Hematopoietic multipotent progenitor cell treated with erythropoietin and hydrocortisone succinate and interleukin-3 and kit ligand, for 15 days (in vitro differentiated cells): ENCODE results near the gene KRT10.
"Not testable (repeated sequence)": the region's sequence is repeated elsewhere in the genome, so short reads cannot be mapped to it uniquely, and the experiment has no call there.

Experiments used
- DNase-seq: peaks from one replicate; pipeline ENCODE4 v3.0.0-alpha.2; 2015; ENCODE audit warnings: low spot score

The KRT10 gene

DNA sequence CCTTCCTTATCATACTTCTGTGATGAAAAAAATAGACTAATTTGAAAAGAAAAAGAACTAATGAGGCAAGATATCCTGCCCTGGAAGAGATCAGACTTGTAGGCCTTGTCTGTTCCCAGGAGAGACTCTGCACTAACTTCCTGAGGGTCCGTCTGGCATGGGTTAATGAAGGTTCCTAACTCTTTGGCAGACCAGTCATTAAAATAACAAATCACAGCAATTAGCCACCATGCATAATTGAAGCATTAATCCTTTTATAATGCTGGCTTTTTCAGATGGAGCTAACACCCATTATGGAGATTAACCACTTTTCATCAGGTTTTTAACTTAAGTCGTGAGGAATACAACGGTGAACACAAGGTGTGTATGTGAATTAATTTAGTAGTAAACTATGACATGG, 10.4 kb upstream of the KRT10 start:
- no peak for DNase-seq

DNA sequence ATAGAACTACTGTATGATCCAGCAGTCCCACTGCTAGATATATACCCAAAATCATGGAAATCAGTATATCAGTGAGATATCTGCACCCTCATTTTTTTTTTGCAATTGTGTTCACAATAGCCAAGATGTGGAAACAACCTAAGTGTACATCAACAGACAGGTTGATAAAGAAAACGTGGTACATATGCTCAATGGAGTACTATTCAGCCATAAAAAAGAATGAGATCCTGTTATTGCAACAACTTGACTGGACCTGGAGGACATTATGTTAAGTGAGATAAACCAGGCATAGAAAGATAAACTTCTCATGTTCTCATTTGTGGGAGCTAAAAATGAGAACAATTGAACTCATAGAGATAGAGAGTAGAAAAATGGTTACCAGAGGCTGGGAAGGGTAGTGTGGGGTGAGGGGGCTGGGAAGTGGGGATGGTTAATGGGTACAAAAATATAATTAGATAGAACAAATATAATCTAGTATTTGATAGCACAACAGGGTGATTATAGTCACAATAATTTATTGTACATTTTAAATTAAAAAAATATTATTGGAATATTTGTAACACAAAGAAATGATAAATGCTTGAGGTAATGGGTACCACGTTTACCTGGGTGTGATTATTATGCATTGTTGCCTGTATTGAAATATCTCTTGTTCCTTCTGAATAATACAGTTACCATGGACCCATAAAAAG, 7.8 kb upstream of the KRT10 start:
- no peak for DNase-seq

DNA sequence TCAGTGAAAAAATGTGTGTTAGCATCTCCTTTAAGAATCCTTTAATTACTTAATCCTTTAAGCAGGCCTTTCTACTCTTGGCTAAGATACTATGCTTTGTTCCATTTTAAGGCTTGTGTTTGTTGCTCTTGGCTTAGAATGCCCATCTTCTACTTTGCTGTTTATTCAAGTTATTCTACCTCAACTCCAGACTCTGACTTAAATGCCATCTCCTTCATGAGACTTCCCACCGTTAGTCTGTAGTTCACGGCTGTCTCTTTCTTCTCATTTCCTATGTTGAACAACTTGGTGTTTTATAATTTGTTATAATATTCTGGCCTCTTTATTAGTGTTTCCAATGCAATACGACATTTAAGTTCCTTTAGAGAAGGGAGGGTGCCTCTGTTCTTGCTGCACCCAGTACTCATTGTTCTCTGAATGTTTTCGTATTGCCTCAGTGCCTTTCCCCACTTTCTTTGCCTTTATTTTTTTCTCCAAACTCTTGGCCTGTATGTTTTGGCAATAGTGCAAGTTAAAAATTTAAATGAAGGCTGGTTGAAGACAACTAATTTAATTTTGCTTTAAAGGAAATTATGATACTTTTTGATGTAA, 6.1 kb upstream of the KRT10 start:
- DNase-seq, result no peak

DNA sequence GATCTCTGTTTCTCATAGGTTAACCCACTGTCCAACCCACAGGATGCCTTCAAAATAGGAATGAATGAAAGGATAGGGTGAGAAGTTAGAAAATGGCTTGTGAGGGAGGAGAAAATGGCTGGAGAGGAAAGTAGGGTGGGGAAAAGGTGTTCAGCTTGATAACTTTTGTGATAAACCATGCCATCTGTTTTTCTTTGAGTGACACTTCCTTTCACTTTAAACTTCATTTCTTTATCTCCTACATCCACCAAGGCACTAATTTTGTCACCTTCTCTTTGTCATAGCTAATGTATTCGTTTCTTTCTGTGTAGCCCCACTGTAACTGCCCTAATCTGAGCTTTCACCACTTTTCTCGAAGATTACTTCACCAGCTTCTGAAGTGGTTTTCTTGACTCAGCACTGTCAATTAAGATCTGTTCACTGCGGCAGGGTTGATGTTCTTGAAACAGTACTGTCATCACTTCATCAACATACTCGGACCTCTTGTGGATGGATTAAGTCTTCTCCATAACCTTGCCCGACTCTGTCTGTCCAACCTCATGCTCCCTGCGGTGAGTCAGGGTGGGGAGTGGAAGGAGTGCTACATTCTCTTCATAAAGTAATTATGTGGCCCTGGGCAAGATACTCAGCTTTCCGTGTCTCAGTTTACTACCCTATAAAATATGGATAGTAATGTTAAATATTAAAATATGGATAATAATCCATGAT, 5.5 kb upstream of the KRT10 start:
- no peak for DNase-seq

DNA sequence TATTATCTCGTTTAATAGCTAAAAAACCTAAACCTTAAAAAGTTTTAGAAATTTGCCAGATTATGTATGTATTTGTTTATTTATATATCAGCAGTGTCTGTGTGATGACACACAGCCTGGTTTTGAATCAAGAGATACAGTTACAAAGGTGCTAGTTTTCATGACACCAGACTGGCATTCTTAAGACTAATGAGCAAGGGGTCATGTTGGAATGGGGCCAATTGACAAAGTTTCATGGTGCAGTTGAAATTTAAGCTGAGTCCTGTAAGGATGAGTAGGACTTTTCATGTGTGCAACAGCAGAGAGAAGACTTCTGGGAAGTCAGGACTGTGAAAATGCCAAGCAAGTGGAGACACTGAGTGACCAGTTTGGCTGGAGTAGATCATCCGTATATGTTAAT, 3.2 kb upstream of the KRT10 start:
- no peak for DNase-seq

DNA sequence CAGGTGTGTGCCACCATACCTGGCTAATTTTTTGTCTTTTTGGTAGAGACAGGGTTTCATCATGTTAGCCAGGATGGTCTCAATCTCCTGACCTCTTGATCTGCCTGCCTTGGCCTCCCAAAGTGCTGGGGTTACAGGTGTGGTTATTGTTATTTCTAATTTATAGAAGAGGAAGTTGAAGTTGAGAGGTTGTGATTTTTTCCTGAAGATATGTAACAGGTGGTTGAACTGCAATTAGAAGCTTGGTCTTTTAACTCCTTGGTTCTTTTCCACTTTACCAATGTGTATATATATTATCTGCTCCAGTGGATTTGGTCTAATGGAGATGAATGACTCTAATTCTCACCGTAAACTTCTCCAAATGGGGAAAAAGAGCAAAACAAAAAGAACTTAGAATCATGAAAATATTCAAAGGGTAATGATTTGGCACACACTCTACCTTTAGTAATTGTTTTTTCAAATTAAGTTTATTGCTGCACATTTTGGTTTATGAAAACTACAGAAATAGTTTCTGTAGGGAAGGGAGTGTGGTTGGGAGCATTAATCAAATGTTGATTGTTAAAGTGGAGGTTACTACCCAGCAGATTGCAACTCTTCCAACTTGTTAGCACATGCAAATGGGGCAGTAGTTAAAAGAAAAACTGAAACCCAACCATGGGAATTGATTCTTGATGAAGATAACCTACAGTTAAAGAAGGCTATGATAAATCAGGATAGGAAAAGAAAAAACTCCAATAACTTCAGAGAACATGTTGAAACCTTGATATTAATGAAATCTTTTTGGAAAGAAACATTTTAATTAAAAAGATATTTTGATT, 1.8 kb upstream of the KRT10 start:
- DNase-seq, result no peak

DNA sequence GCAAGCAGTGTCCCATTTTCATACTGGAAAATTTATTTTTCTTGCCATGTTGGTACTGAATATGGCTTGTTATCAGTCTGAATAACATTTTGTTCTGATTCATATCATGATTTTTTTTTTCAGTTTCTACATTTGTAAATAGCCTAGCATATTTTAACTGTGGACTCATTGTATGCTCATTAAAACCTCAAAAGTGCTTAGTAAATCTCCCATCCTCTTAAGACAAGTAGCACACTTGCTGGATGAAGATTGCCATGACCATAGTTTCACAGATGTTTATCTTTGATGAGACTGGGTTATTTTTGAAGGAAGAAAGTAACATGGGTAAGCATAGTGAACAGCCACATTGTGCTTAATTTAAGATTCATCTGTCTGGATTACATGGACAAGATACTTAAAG, 878 bp downstream of the KRT10 start:
- DNase-seq, result no peak

DNA sequence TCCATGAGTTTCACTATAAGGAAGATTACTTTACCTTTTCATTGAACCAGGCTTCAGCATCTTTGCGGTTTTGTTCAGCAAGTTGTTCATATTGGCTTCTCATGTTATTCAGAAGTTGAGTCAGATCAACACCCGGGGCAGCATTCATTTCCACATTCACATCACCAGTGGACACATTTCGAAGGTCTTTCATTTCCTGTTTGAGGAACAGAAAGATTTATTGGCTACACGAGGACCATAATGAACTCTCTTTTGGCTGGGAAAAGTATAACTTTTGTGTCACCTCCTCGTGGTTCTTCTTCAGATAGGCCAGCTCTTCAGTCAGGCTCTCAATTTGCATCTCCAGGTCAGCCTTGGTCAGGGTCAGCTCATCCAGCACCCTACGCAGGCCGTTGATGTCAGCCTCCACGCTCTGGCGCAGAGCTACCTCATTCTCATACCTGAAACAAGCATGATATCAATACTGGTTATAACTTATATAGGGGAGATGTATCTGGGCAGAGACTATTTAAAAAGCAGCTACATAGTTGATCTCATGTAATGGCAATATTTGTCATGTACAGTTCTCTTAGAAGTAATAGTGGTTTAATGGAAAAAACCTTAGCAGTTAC, 2.1 kb downstream of the KRT10 start:
- no peak for DNase-seq

DNA sequence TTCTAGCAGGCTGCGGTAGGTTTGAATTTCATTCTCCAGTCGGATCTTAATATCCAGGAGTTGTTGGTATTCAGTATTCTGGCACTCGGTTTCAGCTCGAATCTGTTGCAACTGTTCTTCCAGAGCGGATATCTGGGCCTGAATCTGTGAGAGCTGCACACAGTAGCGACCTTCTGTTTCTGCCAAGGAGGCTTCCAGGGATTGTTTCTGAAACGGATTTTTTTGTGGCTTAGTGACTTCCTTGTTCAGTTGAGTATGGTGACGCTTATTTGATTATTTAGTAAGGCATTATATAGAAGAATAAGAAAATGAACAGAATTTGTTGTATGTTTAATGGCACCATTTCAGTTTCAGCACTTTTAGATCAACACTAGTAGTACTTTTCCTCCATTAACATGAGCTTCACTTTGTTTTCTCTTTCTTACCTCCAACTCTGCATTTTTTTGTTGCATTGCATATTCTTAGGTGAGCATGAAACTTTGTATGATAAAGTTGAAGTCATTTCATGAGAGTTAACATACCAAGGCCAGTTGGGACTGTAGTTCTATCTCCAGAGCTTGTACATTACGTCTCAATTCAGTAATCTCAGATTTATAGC, 2.8 kb downstream of the KRT10 start:
- DNase-seq, result no peak

DNA sequence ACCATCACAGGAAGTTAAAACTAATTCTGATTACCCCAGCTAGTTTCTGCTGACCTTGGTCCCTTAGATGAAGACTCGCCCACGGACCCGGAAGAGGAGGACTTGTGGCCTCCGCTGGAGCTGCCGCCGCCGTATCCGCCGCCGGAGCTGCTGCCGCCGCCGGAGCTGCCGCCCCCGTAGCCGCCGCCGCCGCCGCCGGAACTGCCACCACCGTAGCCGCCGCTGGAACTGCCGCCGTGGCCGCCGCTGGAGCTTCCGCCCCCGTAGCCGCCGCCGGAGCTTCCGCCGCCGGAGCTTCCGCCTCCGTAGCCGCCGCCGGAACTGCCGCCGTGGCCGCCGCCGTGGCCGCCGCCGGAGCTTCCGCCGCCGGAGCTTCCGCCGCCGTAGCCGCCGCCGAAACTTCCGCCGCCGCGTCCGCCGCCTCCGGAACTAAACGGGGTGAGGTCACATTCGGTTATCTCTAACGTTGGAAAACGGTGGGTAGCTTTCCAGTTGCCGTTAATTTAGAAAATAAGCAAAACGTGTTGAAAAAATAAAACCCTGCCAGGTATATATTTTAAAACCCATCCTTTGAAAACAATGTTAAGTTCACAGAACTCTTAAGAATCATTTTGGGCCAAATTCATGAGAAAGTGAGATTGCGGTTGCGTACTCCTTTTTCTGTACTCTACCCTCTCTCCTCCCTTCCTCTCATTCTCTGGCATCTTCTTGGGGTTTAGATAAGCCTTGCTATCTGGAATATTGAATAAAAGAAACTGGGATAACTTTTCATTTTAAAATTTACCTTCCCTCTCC, 3.5 kb downstream of the KRT10 start:
- DNase-seq, result peak; percentile 75

DNA sequence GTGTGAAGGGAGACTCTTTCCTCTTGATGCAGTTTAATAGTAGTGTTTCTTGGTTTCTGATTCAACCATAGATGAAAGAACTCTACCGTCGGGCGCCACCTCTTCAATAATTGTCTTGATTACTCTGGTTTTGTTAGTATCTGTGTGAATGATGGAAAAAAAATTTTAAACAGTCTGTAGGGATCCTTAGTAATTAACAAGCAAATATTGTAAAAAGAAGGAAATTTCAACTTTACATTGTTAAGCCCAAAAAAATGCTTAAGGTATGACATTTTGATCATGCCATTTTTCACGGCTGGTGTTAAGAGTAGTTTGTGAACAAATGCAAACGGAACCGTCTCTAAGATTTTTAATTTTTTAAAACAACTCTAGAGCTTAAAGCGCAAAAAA, 4.1 kb downstream of the KRT10 start:
- peak; percentile 4 for DNase-seq

DNA sequence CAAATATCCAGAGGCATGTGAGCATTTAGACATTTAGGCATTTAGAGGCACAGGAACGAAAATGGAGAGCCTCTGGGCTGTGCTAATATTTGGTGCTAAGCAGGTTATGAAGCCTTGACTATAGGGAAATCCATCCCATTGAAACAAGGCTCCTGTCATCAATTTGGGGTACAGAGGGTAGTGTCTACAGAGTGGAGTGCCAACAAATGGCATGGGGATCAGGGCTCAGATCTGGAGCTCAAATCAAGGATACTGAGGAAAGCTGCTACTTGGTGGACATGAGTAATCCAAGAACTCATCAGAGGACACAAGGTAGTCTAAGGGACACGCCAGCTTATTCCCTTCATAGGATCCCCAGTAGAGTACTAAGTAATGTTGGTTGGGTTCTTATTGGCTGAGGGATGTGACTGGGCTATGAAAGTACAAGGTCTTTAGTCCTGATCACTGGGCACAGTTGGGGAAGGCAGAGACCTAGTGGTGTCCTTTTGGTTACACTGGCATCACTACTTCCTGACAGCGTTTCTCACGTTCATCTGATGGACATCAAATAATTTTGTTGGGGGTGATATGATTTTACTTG, 5.2 kb downstream of the KRT10 start:
- DNase-seq, result no peak

DNA sequence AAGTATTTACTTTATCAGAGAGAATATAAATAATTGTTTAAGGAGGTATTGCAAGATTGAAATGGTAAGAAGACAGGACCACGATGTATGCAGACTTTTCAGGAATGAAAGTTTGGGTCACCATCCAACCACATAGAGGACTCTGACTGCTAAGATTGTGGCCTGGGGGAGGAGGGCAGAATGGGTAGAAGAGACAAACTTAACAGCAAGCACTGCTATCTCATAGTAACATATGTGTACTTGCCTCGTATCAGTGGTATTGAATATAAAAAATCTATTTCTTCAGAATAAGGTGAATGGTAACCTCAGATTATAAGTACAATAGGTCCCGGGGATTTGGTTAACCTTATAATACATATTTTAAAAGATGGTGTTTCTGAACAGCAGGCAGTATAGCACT, 5.8 kb downstream of the KRT10 start:
- DNase-seq, result no peak

DNA sequence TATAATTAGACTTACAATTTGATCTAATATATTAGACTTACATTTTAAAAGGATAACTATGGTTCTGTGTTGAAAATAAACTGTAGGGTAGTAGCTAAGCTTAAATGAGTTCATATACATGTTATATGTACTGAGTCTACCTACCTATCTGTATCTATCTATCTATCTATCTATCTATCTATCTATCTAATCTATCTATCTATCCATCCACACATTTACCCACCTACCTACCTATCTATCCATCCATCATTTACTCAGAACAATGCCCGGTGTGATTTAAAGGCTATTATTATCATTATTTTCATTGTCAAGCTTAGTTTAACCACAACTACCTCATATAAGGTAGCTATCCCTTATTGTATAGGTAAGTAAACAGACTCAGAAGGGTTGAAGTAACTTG, 7.0 kb downstream of the KRT10 start:
- DNase-seq, result no peak

DNA sequence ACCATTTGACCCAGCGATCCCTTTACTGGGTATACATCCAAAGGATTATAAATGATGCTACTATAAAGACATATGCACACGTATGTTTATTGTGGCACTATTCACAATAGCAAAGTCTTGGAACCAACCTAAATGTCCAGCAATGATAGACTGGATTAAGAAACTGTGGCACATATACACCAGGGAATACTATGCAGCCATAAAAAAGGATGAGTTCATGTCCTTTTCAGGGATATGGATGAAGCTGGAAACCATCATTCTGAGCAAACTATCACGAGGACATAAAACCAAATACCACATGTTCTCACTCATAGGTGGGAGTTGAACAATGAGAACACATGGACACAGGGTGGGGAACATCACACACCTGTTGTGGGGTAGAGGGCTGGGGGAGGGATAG, 7.8 kb downstream of the KRT10 start:
- DNase-seq, result not testable (repeated sequence)

DNA sequence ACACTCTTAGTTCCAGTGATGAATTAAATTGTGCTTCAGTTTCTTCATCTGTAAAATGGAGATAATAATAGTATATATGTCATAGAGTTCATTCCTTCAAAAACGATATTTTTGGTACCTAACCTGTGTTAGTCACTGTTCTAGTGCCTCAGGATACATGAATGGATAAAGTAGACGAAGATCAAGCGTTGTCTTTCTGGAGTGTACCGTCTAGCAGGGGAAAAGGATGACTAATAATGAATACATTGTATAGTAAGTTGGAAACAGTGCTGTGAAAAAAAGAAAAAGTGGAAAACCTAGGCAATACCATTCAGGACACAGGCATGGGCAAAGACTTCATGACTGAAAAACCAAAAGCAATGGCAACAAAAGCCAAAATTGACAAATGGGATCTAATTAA, 8.6 kb downstream of the KRT10 start:
- no peak for DNase-seq

DNA sequence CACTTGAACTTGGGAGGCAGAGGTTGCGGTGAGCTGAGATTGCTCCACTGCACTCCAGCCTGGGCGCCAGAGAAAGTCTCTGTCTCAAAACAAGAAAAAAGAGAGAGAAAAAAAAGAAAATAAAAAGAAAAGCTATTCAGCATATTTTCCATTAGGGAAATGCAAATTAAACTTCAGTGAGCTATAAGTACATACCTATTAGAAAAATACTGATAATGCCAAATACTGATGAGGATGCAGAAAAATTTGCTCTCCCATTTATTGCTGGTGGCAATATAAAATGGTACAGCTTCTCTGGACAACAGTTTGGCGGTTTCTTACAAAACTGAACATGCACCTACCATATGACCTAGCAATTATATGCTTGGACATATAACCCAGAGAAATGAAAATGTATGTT, 9.8 kb downstream of the KRT10 start:
- no peak for DNase-seq

DNA sequence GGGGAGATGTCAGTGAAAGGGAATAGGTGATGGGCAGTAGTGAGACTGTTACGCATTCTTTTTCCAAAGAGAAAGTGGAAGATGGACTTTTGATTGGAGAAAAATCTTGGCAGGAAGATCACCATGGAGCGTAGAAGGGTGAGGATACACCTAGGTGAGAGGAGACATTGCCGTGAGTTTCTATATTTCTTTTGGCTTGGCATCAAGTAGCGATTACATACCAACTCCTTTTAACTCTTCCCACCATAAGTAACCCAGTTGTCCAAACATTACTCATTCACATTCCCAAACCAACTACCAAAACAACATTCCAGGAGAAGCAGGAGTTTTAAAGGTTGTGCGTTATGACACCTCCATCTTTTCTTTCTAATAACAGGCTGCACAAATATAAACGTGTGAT, 11.9 kb downstream of the KRT10 start:
- no peak for DNase-seq

DNA sequence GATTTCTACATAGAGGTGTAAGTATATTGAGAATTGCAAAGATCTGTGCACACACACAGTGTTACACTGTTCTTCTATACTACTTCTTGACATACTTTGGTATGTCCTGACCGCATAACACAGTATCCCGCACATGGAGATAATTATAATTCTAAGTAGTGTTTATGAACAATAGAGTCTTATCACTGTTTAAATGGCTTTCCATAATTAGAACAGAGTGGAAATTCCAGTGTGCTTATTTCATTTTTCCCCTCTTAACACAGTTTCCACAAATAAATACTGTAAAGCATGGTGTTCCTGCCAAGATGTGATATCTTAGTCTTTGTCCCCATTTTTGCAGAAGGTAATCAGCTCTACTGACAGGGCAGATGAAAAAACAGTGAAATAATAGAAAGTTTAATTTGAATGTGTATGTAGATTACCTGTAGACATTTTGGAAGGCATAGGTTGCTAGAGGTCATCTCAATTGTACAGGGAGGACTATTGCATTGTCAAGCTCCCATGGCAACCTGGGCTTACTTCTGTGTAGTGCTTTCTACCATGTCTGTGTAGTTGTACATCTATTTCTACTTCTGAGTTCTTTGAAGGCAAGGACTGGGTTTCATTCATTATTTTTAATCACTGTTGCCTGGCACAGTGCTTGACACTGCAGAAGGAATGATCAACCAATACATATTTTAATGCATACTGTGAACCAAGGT, 12.5 kb downstream of the KRT10 start:
- no peak for DNase-seq

DNA sequence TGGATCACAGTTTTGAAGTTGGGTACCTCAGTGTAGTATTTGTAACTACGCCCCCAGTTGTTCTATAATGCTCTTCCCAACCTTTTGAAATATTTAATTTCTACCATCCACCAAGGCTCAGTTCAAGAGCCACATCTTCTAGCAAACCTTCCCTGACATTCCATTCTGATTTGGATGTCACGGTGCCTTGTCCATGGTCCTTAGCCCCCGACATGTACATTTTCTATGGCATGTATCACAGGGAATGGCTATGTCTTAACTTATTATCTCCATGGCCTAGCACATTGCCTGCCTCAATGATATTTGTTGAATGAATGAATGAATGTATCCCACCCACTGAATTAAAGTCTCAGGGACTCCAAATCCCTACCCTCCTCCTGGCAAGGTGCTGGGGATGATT, 16.3 kb downstream of the KRT10 start:
- no peak for DNase-seq
